ENCODE data around the gene WDR93.

Gene WDR93

DNA sequence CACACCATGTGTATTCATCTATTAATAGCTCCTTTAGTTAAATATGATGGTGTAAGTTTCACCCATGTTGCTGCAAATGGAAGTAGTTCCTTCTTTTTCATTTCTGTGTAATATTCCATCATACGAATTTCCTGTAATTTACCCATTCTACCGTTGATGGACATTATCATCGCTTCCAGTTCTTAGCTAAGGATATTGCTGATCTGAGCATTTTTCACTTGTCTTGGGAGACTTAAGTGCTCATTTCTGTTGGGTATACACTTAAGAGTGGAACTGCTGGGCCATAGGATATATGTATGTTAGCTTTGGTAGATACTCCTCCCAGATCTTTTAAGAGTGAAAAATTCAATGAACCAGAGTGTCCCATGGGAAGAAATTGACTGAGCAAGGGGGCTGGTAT lies 22.4 kb upstream of the WDR93 start:
- DNase-seq (ENCODE audit: low spot score) = no peak
- Histone ChIP-seq H3K4me3 (no peak overlapping the region), H3K27ac (no peak overlapping the region)
- TF ChIP-seq, protein P1, sequence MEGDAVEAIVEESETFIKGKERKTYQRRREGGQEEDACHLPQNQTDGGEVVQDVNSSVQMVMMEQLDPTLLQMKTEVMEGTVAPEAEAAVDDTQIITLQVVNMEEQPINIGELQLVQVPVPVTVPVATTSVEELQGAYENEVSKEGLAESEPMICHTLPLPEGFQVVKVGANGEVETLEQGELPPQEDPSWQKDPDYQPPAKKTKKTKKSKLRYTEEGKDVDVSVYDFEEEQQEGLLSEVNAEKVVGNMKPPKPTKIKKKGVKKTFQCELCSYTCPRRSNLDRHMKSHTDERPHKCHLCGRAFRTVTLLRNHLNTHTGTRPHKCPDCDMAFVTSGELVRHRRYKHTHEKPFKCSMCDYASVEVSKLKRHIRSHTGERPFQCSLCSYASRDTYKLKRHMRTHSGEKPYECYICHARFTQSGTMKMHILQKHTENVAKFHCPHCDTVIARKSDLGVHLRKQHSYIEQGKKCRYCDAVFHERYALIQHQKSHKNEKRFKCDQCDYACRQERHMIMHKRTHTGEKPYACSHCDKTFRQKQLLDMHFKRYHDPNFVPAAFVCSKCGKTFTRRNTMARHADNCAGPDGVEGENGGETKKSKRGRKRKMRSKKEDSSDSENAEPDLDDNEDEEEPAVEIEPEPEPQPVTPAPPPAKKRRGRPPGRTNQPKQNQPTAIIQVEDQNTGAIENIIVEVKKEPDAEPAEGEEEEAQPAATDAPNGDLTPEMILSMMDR (IDR thresholded peaks at IDR 0.05) = no peak

DNA sequence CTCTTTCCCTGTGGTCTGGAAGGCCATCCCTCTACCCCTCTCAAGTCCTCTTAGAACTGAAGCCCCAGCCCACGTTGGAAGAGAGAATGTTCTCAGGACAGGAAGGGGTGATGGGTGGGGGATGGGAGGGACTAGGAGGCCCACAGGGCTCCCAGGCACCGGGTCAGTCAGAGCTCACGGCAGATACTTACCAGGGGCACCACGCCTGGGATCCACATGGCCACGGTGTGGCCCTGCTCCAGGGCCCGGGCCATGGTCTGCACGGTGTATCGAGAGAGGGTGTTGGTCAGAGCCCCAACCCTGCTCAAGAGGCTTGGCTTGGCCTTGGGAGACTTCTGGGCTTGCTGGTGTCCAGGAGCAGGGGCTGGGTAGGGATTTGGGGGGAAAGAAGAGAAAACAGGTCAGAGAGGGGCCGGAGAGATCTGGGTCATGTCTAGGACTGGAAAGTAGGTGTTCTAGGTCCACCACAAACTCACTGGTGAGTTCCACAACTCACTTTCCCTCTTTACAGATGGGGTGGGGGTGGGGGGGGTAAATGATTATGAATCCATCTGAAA lies 21.2 kb upstream of the WDR93 start:
- H3K27ac ChIP-seq = no peak overlapping the region
- no peak overlapping the region for H3K4me3 ChIP-seq
- peak; percentile 64 for DNase-seq (ENCODE audit: low spot score)
- TF ChIP-seq, protein P1 (IDR thresholded peaks at IDR 0.05) = no peak

DNA sequence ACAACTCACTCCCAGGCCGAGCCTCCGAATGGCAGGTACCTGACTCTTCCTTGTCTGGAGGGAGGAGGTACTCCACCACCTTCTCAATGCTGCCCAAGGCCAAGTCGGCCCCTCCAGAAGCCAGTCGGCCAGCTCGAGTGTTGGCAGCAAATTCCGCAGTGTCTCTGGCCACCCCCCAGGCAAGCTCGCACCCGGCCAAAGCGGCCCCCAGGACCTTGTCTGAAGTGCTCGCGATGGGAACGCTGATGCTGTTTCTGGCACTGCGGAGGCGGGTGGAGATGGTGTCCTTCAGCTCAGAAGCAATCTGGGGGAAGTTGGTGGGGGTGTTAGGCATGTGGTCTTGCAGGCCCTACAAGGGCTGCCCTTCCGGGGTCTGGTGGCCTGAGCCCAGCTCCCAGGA lies 20.7 kb upstream of the WDR93 start:
- Histone ChIP-seq H3K4me3 (no peak overlapping the region), H3K27ac (no peak overlapping the region)
- DNase-seq (ENCODE audit: low spot score) = peak; percentile 71
- TF ChIP-seq, protein P1 (IDR thresholded peaks at IDR 0.05) = no peak

DNA sequence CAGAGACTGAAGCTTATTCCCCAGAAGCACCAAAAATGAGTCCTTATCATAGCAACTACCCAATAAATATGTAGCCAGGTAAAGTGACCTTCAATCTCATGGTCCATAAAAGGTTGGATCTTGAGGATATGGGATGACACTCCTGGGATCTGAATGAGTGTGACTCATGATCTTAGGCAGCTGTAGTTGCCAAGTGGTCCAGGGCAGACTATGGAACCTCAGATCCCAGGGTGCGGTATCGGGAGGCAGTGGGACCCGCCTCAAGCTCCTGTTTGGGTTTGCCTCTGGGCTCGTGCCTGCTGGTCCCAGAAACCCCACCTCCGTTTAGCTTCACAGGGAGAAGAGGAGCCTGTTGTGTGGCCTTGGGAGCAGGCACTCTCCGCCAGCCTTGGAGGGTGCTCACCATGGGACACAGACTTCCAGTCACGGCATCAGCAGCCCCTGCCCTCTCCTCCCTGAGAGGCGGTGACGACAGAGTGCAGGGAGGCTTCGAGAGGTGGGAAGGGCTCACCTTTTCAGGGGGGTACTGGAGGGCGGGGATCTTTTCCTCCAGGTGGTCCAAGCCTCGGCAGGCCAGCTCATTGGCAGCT lies 19.5 kb upstream of the WDR93 start:
- H3K27ac ChIP-seq = peak overlapping the region in 1 of 2 donors; percentile 89
- TF ChIP-seq, protein P1 (IDR thresholded peaks at IDR 0.05) = no peak
- DNase-seq (ENCODE audit: low spot score) = no peak
- H3K4me3 ChIP-seq = no peak overlapping the region

DNA sequence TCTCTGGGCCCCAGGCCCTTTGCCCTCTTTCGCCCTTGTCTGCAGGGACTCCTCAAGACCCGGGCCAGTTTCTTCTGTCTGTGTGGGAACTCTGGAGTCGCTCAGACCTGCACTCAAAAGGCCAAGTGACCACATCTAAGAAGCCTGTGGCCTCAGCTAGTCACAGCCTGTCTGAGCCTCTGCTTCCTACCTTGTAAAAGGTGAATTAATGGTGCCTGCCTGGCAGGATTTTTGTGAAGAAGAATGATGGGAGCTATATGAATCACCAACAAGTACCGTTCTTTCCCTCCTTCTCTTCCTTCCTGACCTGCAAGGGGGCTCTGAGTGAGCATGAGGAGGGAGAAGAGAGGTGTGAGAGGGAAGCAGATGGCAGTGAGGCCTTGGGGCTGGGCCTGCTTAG lies 18.9 kb upstream of the WDR93 start:
- TF ChIP-seq, protein P1 (IDR thresholded peaks at IDR 0.05) = no peak
- H3K4me3 ChIP-seq = no peak overlapping the region
- peak overlapping the region; percentile 66 to 89 for H3K27ac ChIP-seq
- no peak for DNase-seq (ENCODE audit: low spot score)

DNA sequence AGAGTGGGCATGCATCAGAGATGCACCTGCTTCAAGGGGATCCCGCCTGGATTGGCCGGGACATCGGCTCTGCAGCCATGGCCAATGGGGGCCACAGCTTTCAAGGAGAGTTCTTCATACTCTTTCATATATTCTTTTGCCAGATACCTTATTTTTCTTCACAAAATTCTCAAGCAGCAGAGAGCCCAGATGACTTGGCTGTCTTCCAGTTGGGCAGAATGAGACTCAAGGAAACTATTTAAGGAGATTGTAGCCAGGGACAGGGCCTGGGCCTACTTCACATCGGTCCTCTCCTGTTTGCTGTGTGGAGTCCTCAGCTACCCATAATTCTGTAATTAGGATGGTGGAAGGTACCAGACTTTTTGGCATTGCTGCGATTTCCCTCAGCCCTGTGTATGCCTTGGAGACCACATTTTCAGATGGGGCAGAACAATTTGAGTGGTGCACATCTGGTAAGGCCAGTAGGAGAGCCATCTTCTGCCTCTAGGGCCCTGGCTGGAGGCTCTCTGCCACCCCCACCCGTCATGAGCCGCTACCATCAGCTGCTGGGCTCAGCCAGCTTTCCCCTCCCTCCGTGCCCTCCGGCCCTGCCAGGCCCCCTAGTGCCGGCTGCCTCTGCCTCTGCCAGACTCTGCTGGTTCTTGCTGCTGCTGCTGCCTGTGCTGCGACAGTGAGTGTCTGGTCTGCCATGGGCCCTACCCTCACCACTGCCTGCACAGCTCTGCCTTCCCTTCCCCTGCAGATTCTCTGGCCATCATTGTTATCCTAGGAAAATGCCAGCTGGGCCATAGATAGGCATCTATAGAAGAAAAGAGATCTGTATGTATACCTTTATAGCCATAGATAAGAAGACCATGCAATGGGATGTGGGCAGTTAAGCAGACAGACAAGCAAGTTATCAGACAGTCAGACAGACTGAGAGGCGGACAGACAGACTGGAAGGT lies 18.1 kb upstream of the WDR93 start:
- DNase-seq (ENCODE audit: low spot score) = peak; percentile 76
- H3K4me3 ChIP-seq = no peak overlapping the region
- TF ChIP-seq, protein P1 (IDR thresholded peaks at IDR 0.05) = no peak
- peak overlapping the region; percentile 66 to 89 for H3K27ac ChIP-seq
